ENCODE data around the gene LARGE2. TPM values are rescaled to one million over a fixed set of nuclear protein-coding genes. Genes with fewer than 3 reads are reported as not detected.

Gene LARGE2
- total RNA-seq, 1 experiment from 2014 or later = 108 TPM

DNA sequence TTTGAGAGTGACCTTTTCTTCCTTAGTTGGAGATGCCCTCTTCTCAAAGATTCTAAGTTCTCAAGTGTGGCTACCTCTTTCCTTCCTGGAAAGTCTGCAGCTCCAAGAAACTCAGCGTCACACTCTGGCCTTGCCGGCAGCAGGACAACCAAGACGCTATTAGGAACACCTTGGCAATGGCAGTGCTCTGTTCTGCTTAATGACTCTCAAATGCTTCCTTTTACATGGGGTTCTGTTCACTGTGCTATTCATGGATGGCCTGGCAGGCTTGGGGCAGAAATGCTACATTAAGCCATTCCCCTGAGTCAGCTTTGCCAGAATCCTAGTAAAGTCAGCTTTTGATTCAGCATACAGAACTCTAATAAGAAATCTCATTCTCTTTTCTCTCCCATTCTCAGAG, 25.9 kb downstream of the LARGE2 start:
- H3K79me1 ChIP-seq (ENCODE audit: insufficient read depth, low read depth, low read length, poor library complexity, severe bottlenecking) = no peaks in the 10 kb centered on the region
- H3K56ac ChIP-seq (ENCODE audit: insufficient read length, low read depth, low read length) = no peak overlapping the region
- H3K14ac ChIP-seq (ENCODE audit: insufficient read depth, low read length) = no peak overlapping the region
- no peaks in the 10 kb centered on the region for H3K27me3 ChIP-seq (ENCODE audit: insufficient read depth, low read length)
- no peak overlapping the region for H2BK5ac ChIP-seq (ENCODE audit: insufficient read length, low read length)
- H4K5ac ChIP-seq (ENCODE audit: insufficient read length, low read depth, low read length) = no peak overlapping the region
- H2BK20ac ChIP-seq (ENCODE audit: low read depth, low read length, poor library complexity, severe bottlenecking) = no peak overlapping the region
- Mint-ChIP-seq H3K4me3 (no peak overlapping the region), H3K4me1 (no peaks in the 10 kb centered on the region), H3K27me3 (ENCODE audit: low read depth) (no peaks in the 10 kb centered on the region), H3K36me3 (ENCODE audit: insufficient read depth in 1 of 3, low read depth in 3 of 3) (peaks cover 9 to 68% (median 34%) of the 10 kb centered on the region in 3 experiments; a peak in 5 of 7 replicates), H3K9me3 (no peaks in the 10 kb centered on the region), H3K27ac (peak overlapping the region in 1 of 3 experiments; percentile 73; a peak in 1 of 7 replicates)
- no peak overlapping the region for H3K23ac ChIP-seq (ENCODE audit: insufficient read length, low read depth, low read length)
- DNase-seq = no peak
- H2BK12ac ChIP-seq (ENCODE audit: insufficient read length, low read depth, low read length) = no peak overlapping the region
- H3K4ac ChIP-seq (ENCODE audit: low read depth, low read length) = no peak overlapping the region
- H4K20me1 ChIP-seq (ENCODE audit: control insufficient read depth, insufficient read depth, insufficient read length) = no peaks in the 10 kb centered on the region
- no peaks in the 10 kb centered on the region for H3K4me1 ChIP-seq (ENCODE audit: insufficient read depth, low read length)
- H2BK15ac ChIP-seq (ENCODE audit: low read depth, low read length) = no peak overlapping the region
- H2BK120ac ChIP-seq (ENCODE audit: low read depth, low read length, poor library complexity, severe bottlenecking) = no peak overlapping the region
- no peak overlapping the region for H3K9ac ChIP-seq (ENCODE audit: extremely low read depth, insufficient read length, low read length)
- no peak overlapping the region for H2AFZ ChIP-seq (ENCODE audit: low read length)
- no peaks in the 10 kb centered on the region for H3K79me2 ChIP-seq (ENCODE audit: insufficient read depth, low read length)
- no peak overlapping the region for H3T11ph ChIP-seq (ENCODE audit: low read length)
- TF ChIP-seq, protein P1, sequence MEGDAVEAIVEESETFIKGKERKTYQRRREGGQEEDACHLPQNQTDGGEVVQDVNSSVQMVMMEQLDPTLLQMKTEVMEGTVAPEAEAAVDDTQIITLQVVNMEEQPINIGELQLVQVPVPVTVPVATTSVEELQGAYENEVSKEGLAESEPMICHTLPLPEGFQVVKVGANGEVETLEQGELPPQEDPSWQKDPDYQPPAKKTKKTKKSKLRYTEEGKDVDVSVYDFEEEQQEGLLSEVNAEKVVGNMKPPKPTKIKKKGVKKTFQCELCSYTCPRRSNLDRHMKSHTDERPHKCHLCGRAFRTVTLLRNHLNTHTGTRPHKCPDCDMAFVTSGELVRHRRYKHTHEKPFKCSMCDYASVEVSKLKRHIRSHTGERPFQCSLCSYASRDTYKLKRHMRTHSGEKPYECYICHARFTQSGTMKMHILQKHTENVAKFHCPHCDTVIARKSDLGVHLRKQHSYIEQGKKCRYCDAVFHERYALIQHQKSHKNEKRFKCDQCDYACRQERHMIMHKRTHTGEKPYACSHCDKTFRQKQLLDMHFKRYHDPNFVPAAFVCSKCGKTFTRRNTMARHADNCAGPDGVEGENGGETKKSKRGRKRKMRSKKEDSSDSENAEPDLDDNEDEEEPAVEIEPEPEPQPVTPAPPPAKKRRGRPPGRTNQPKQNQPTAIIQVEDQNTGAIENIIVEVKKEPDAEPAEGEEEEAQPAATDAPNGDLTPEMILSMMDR (conservative IDR thresholded peaks at IDR 0.05) = no peak
- no peak overlapping the region for H4K8ac ChIP-seq (replicated peaks; ENCODE audit: insufficient read length, low read depth, low read length)
- no peaks in the 10 kb centered on the region for H3K9me3 ChIP-seq (ENCODE audit: control insufficient read depth, low read depth, low read length)
- H4K91ac ChIP-seq (ENCODE audit: insufficient read length, low read depth, low read length) = no peak overlapping the region
- no peak overlapping the region for H3K18ac ChIP-seq (ENCODE audit: insufficient read length, low read depth, low read length)
- no peak overlapping the region for H2AK5ac ChIP-seq (ENCODE audit: insufficient read length, low read length)
- WGBS (ENCODE audit: extremely low coverage, insufficient read length, low lambda C conversion rate) = no CpG with 5 or more reads among the region's 3 CpGs
- no peaks in the 10 kb centered on the region for H3K23me2 ChIP-seq (ENCODE audit: insufficient read length, low read depth, low read length, poor library complexity, severe bottlenecking)
- no peak overlapping the region for H3K4me2 ChIP-seq (ENCODE audit: insufficient read depth, insufficient read length, low read length)
- H3K27ac ChIP-seq (ENCODE audit: insufficient read length, low read depth, low read length) = no peak overlapping the region
